Lung (tissue), 12 donors: ENCODE results near the gene BHLHA15. TPM values are rescaled to one million over a fixed set of nuclear protein-coding genes. Genes with fewer than 3 reads are reported as not detected.

Source experiments
- ATAC-seq: fragments of 200-7000 bp; cut with Tn5 transposase; one replicate; pipeline ENCODE4 v1.9.1; 2020; ENCODE audit warnings: moderate number of reproducible peaks; ENCODE audit not compliant: insufficient read depth, low FRiP score
- DNase-seq, 3 donors: peaks; one replicate each; pipeline ENCODE4 v3.0.0-alpha.2; 2013 to 2017
- H3K27ac ChIP-seq, 2 donors: one replicate each; pipeline ENCODE4 v1.5.1; 2013; ENCODE audit warnings: mild to moderate bottlenecking in 2 of 2, moderate library complexity in 2 of 2, control low read depth in 1 of 2, inconsistent platforms in 1 of 2, low read depth in 1 of 2, low read length in 1 of 2
- H3K27me3 ChIP-seq, 3 donors: one replicate each; pipeline ENCODE4 v1.5.1; 2013; ENCODE audit warnings: low read length in 2 of 3; ENCODE audit not compliant: control insufficient read depth in 3 of 3, insufficient read depth in 3 of 3
- H3K36me3 ChIP-seq, 4 donors: one replicate each; pipeline ENCODE4 v1.5.1; 2013; ENCODE audit warnings: low read length in 4 of 4, mild to moderate bottlenecking in 1 of 4, moderate library complexity in 1 of 4; ENCODE audit not compliant: control insufficient read depth in 4 of 4, insufficient read depth in 4 of 4
- H3K4me1 ChIP-seq, 5 donors: one replicate each; pipeline ENCODE4 v1.5.1; 2013; ENCODE audit warnings: low read length in 5 of 5, mild to moderate bottlenecking in 2 of 5, moderate library complexity in 1 of 5; ENCODE audit not compliant: control insufficient read depth in 5 of 5, insufficient read depth in 5 of 5
- H3K4me3 ChIP-seq: one replicate; pipeline ENCODE4 v1.5.1; 2013; ENCODE audit warnings: mild to moderate bottlenecking, control low read depth, moderate library complexity
- H3K9ac ChIP-seq, 2 donors: one replicate each; pipeline ENCODE4 v1.5.1; 2013; ENCODE audit warnings: low read length in 2 of 2, control low read depth in 1 of 2; ENCODE audit not compliant: insufficient read depth in 1 of 2
- H3K9me3 ChIP-seq, 4 donors: one replicate each; pipeline ENCODE4 v1.5.1; 2013; ENCODE audit warnings: low read length in 3 of 4, mild to moderate bottlenecking in 1 of 4, moderate library complexity in 1 of 4; ENCODE audit not compliant: control insufficient read depth in 4 of 4, insufficient read depth in 3 of 4
- CTCF ChIP-seq: IDR thresholded peaks from 2 replicates; pipeline ENCODE4 v1.5.1; 2012; ENCODE audit warnings: mild to moderate bottlenecking; ENCODE audit errors: control extremely low read depth, extremely low read depth
- WGBS, 2 donors: extraction: QIAGEN DNeasy Blood & Tissue Kit; methylation state at CpG; one replicate each; pipeline ENCODE4 v1.1.7; 2013; 5-methylcytosine and 5-hydroxymethylcytosine counted together
- polyA plus RNA-seq, 2 donors: library from polyadenylated mRNA; stranded (reverse); fragments of 200-250 nt; gene quantifications; one replicate each; pipeline ENCODE4 v1.2.1, GENCODE V29; 2013
- total RNA-seq, 2 donors: library from RNA; depleted of rRNA in 1 of 2; stranded (reverse); fragments of >200 nt in 1 of 2; gene quantifications; one replicate each; pipeline ENCODE4 v1.2.1, GENCODE V29; 2014 to 2021
- donor health status: control.
- donor health status: control.
- donor health status: Bipolar disorder and iron deficiency.
- donor health status: healthy.
- donor health status: DM: yes; HTN: yes; CAD: no.

Gene BHLHA15
- total and polyA plus RNA-seq, 4 donors: 0.93 to 4.0 (median 2.6) TPM

DNA sequence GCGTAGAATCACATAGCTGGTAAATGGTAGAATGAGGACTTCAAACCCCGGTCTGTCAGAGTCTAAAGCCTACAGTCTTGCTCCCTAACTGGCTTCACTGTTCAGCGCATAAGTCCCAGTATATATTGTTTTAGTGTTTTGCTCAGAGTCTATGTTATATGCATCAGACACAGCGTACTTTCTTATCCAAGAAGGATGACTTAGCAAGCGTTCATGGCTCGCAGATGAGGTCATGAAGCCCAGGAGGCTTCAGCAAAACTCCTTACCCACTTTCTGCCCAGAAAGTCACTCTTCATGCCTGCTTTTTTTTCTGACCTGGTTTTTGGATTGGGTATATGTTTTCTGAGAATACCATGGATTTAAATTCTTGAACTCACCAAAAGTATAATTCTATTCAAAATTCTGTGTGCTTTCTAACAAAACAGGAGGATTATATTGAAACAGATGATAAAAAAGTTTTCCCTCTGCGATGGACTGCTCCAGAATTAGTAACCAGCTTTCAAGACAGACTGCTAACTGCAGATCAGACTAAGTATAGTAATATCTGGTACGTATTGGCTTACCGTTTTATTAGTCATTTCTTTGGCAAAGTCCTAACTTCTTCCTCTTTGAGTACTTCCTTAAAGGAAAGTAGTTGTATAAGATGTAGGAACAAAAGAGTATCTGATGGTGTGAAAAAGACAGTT, 24.6 kb upstream of the BHLHA15 start:
- no peak for TF ChIP-seq CTCF
- H3K9ac ChIP-seq: no peak overlapping the region
- no peaks in the 10 kb centered on the region for H3K27me3 ChIP-seq
- H3K27ac ChIP-seq: no peak overlapping the region
- no peaks in the 10 kb centered on the region for H3K4me1 ChIP-seq
- ATAC-seq (no peak), DNase-seq (no peak)
- H3K4me3 ChIP-seq: no peak overlapping the region
- H3K9me3 ChIP-seq: peaks cover 0 to 3% (median 0%) of the 10 kb centered on the region in 4 donors
- peaks cover 0 to 17% (median 7%) of the 10 kb centered on the region in 4 donors for H3K36me3 ChIP-seq
- WGBS, 2 donors: 73 to 79% methylated on average over 9 of the region's 9 CpGs

GRCh38 chr7:98187138-98187502, 24.1 kb upstream of the BHLHA15 start:
- Histone ChIP-seq H3K27me3 (no peaks in the 10 kb centered on the region), H3K27ac (no peak overlapping the region), H3K9me3 (peaks cover 0 to 3% (median 0%) of the 10 kb centered on the region in 4 donors), H3K36me3 (peaks cover 5 to 17% (median 7%) of the 10 kb centered on the region in 4 donors), H3K4me1 (no peaks in the 10 kb centered on the region), H3K4me3 (no peak overlapping the region), H3K9ac (no peak overlapping the region)
- DNase-seq (no peak), ATAC-seq (no peak)
- 38 to 40% methylated on average over 1 of the region's 1 CpG for WGBS, 2 donors
- no peak for TF ChIP-seq CTCF

DNA sequence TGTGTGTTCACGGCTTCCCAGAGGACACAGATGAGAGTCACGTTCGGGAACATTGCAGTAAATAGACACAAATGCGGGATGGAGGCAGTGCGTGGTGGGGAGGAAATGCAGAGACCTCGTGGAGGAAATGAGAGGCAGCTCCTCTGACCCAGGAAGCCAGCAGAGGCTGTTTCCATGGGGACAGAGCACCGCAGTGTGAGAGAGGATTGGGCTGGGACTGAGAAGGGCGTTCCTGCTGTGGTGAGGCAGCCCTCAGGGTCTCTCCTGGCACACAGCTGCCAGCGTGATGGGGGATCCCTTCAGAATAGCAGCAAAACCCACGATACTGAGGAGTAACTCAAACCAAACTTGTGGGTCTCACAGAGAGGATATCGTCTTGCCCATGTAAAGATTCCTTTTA, 21.7 kb upstream of the BHLHA15 start:
- Histone ChIP-seq H3K4me1 (no peaks in the 10 kb centered on the region), H3K9ac (no peak overlapping the region), H3K27ac (no peak overlapping the region), H3K9me3 (peaks cover 0 to 3% (median 0%) of the 10 kb centered on the region in 4 donors), H3K4me3 (no peak overlapping the region), H3K27me3 (no peaks in the 10 kb centered on the region), H3K36me3 (peaks cover 9 to 24% (median 19%) of the 10 kb centered on the region in 4 donors)
- 92 to 95% methylated on average over 11 of the region's 11 CpGs for WGBS, 2 donors
- TF ChIP-seq CTCF: no peak
- DNase-seq: no peak
- no peak for ATAC-seq
